Trophoblast cell (in vitro differentiated cells and primary cell): ENCODE data around the gene MAMDC2.
"Not testable (repeated sequence)": the region's sequence is repeated elsewhere in the genome, so short reads cannot be mapped to it uniquely, and the experiment has no call there.

Experiments
- DNase-seq, 2 donors: peaks; one replicate each; pipeline ENCODE4 v3.0.0-alpha.2; 2016
- H2AFZ ChIP-seq: 2 replicates; pipeline ENCODE4 v1.6.1; 2013; ENCODE audit warnings: low read length, moderate library complexity, mild to moderate bottlenecking; ENCODE audit not compliant: insufficient read depth, poor library complexity
- H2AK5ac ChIP-seq: 2 replicates; pipeline ENCODE4 v1.6.1; 2013; ENCODE audit warnings: mild to moderate bottlenecking, low read length
- H2BK120ac ChIP-seq: 2 replicates; pipeline ENCODE4 v1.6.1; 2013; ENCODE audit warnings: low read length, mild to moderate bottlenecking, moderate library complexity; ENCODE audit not compliant: insufficient read depth, poor library complexity
- H2BK12ac ChIP-seq: 2 replicates; pipeline ENCODE4 v1.6.1; 2013; ENCODE audit warnings: mild to moderate bottlenecking, low read length, moderate library complexity
- H2BK5ac ChIP-seq: 2 replicates; pipeline ENCODE4 v1.6.1; 2013; ENCODE audit warnings: low read length, low read depth, moderate library complexity, mild to moderate bottlenecking; ENCODE audit not compliant: poor library complexity
- H3K14ac ChIP-seq: 2 replicates; pipeline ENCODE4 v1.6.1; 2013; ENCODE audit warnings: mild to moderate bottlenecking, low read length
- H3K18ac ChIP-seq: 2 replicates; pipeline ENCODE4 v1.6.1; 2013; ENCODE audit warnings: mild to moderate bottlenecking, low read length
- H3K23ac ChIP-seq: 2 replicates; pipeline ENCODE4 v1.6.1; 2013; ENCODE audit warnings: low read length
- H3K27ac ChIP-seq: 2 replicates; pipeline ENCODE4 v1.5.1; 2013; ENCODE audit warnings: low read depth, mild to moderate bottlenecking, inconsistent platforms, low read length, moderate library complexity
- H3K27me3 ChIP-seq: 2 replicates; pipeline ENCODE4 v1.6.1; 2013; ENCODE audit warnings: inconsistent platforms, mild to moderate bottlenecking, low read length, moderate library complexity; ENCODE audit not compliant: insufficient read depth
- H3K36me3 ChIP-seq, 2 experiments: 1 replicate in 1 of 2; 2 replicates in 1 of 2; pipeline ENCODE4 v1.6.1; 2013; ENCODE audit warnings: low read length in 2 of 2, mild to moderate bottlenecking in 2 of 2, moderate library complexity in 1 of 2; ENCODE audit not compliant: insufficient read depth in 2 of 2, control insufficient read depth in 1 of 2
- H3K4ac ChIP-seq: 2 replicates; pipeline ENCODE4 v1.6.1; 2013; ENCODE audit warnings: low read depth, mild to moderate bottlenecking, low read length, moderate library complexity
- H3K4me1 ChIP-seq, 2 experiments: 1 replicate in 1 of 2; 2 replicates in 1 of 2; pipeline ENCODE4 v1.6.1; 2013; ENCODE audit warnings: low read length in 2 of 2, mild to moderate bottlenecking in 2 of 2, moderate library complexity in 1 of 2; ENCODE audit not compliant: insufficient read depth in 2 of 2, control insufficient read depth in 1 of 2
- H3K4me2 ChIP-seq: 2 replicates; pipeline ENCODE4 v1.6.1; 2013; ENCODE audit warnings: inconsistent platforms, mild to moderate bottlenecking, low read length, moderate library complexity
- H3K4me3 ChIP-seq: 2 replicates; pipeline ENCODE4 v1.5.1; 2013; ENCODE audit warnings: mild to moderate bottlenecking, low read depth, low read length, inconsistent platforms
- H3K79me1 ChIP-seq: one replicate; pipeline ENCODE4 v1.6.1; 2013; ENCODE audit warnings: low read length
- H3K79me2 ChIP-seq: 2 replicates; pipeline ENCODE4 v1.6.1; 2013; ENCODE audit warnings: low read length, mild to moderate bottlenecking; ENCODE audit not compliant: control insufficient read depth, insufficient read depth, poor library complexity
- H3K9ac ChIP-seq: 2 replicates; pipeline ENCODE4 v1.6.1; 2013; ENCODE audit warnings: mild to moderate bottlenecking, low read length
- H3K9me3 ChIP-seq: 2 replicates; pipeline ENCODE4 v1.6.1; 2013; ENCODE audit warnings: low read depth, mild to moderate bottlenecking, control low read depth, inconsistent platforms, low read length; ENCODE audit not compliant: insufficient read depth
- H4K12ac ChIP-seq: 2 replicates; pipeline ENCODE4 v1.6.1; 2013; ENCODE audit warnings: low read depth, mild to moderate bottlenecking, low read length, moderate library complexity
- H4K8ac ChIP-seq: 2 replicates; pipeline ENCODE4 v1.6.1; 2013; ENCODE audit warnings: low read depth, mild to moderate bottlenecking, low read length, moderate library complexity
- H4K91ac ChIP-seq: one replicate; pipeline ENCODE4 v1.6.1; 2013; ENCODE audit warnings: low read depth, mild to moderate bottlenecking, low read length, moderate library complexity
- WGBS: extraction: QIAGEN DNeasy Blood & Tissue Kit; methylation state at CpG from one replicate; pipeline ENCODE4 v1.1.7; 2013; ENCODE audit warnings: missing lambda C conversion rate; ENCODE audit not compliant: insufficient read length, insufficient coverage; ENCODE audit errors: extremely low coverage; 5-methylcytosine and 5-hydroxymethylcytosine counted together

MAMDC2 gene

GRCh38 chr9:70197216-70198044 lies 153.8 kb downstream of the MAMDC2 start:
- Histone ChIP-seq H3K36me3 (no peaks in the 10 kb centered on the region), H3K9ac (no peak overlapping the region), H3K27ac (no peak overlapping the region), H2AK5ac (no peak overlapping the region), H4K8ac (no peak overlapping the region), H3K4me1 (peaks cover 0 to 4% of the 10 kb centered on the region in 2 experiments), H2AFZ (no peak overlapping the region), H3K9me3 (no peaks in the 10 kb centered on the region), H3K4me3 (no peak overlapping the region), H4K12ac (no peak overlapping the region), H3K79me2 (no peaks in the 10 kb centered on the region), H2BK120ac (no peak overlapping the region), H4K91ac (no peak overlapping the region), H3K79me1 (no peaks in the 10 kb centered on the region), H3K23ac (no peak overlapping the region), H3K4me2 (no peak overlapping the region), H3K4ac (no peak overlapping the region), H3K18ac (no peak overlapping the region), H3K14ac (no peak overlapping the region), H2BK5ac (no peak overlapping the region), H2BK12ac (no peak overlapping the region), H3K27me3 (no peaks in the 10 kb centered on the region)
- no peak for DNase-seq
- no CpG with 5 or more reads among the region's 9 CpGs for WGBS

- H4K8ac ChIP-seq, H3K14ac ChIP-seq, H3K23ac ChIP-seq, H3K79me1 ChIP-seq, H2BK5ac ChIP-seq, H3K9me3 ChIP-seq, H3K4me3 ChIP-seq, H2BK12ac ChIP-seq, H3K79me2 ChIP-seq, H4K12ac ChIP-seq, H3K18ac ChIP-seq, H2AK5ac ChIP-seq, H3K27ac ChIP-seq, H3K36me3 ChIP-seq, H3K4me2 ChIP-seq, H3K9ac ChIP-seq, H3K4me1 ChIP-seq, H2AFZ ChIP-seq, DNase-seq, H2BK120ac ChIP-seq, H3K27me3 ChIP-seq, H3K4ac ChIP-seq: not testable (repeated sequence)
- H4K91ac ChIP-seq, result peak overlapping the region; percentile 8
- no CpG with 5 or more reads among the region's 16 CpGs for WGBS
Measured at GRCh38 chr9:70204743-70205142, 161.1 kb downstream of the MAMDC2 start.

GRCh38 chr9:70205366-70206020 lies 161.8 kb downstream of the MAMDC2 start:
- peak overlapping the region; percentile 58 for H3K27ac ChIP-seq
- no peak overlapping the region for H2AFZ ChIP-seq
- peaks cover 0 to 2% of the 10 kb centered on the region in 2 experiments for H3K4me1 ChIP-seq
- no CpG with 5 or more reads among the region's 3 CpGs for WGBS
- H4K91ac ChIP-seq, result no peak overlapping the region
- H3K23ac ChIP-seq, result no peak overlapping the region
- no peak overlapping the region for H4K8ac ChIP-seq
- no peak overlapping the region for H3K14ac ChIP-seq
- no peak overlapping the region for H2BK120ac ChIP-seq
- no peaks in the 10 kb centered on the region for H3K27me3 ChIP-seq
- H2BK12ac ChIP-seq, result no peak overlapping the region
- H3K79me1 ChIP-seq, result peaks cover 2% of the 10 kb centered on the region
- no peak overlapping the region for H3K4ac ChIP-seq
- H2BK5ac ChIP-seq, result no peak overlapping the region
- DNase-seq, result peak; percentile 46 to 72
- H3K9me3 ChIP-seq, result no peaks in the 10 kb centered on the region
- no peak overlapping the region for H3K9ac ChIP-seq
- no peak overlapping the region for H3K18ac ChIP-seq
- no peak overlapping the region for H3K4me3 ChIP-seq
- H3K4me2 ChIP-seq, result peak overlapping the region; percentile 5
- no peak overlapping the region for H2AK5ac ChIP-seq
- H3K36me3 ChIP-seq, result no peaks in the 10 kb centered on the region
- no peaks in the 10 kb centered on the region for H3K79me2 ChIP-seq
- H4K12ac ChIP-seq, result no peak overlapping the region

- H2BK12ac ChIP-seq, result no peak overlapping the region
- H4K12ac ChIP-seq, result no peak overlapping the region
- H3K9me3 ChIP-seq, result peaks cover 5% of the 10 kb centered on the region
- no peak overlapping the region for H3K4me3 ChIP-seq
- H3K4me1 ChIP-seq, result peaks cover 1 to 2% of the 10 kb centered on the region in 2 experiments
- H4K91ac ChIP-seq, result no peak overlapping the region
- no peak overlapping the region for H3K14ac ChIP-seq
- H2BK120ac ChIP-seq, result no peak overlapping the region
- H3K23ac ChIP-seq, result no peak overlapping the region
- H4K8ac ChIP-seq, result no peak overlapping the region
- H3K4ac ChIP-seq, result no peak overlapping the region
- H2BK5ac ChIP-seq, result no peak overlapping the region
- WGBS, result no CpG with 5 or more reads among the region's 16 CpGs
- no peak overlapping the region for H2AK5ac ChIP-seq
- no peak overlapping the region for H3K18ac ChIP-seq
- no peak overlapping the region for H3K9ac ChIP-seq
- H3K79me1 ChIP-seq, result no peaks in the 10 kb centered on the region
- no peak overlapping the region for H3K27ac ChIP-seq
- no peak overlapping the region for H3K4me2 ChIP-seq
- DNase-seq, result no peak
- H3K27me3 ChIP-seq, result no peaks in the 10 kb centered on the region
- H2AFZ ChIP-seq, result no peak overlapping the region
- no peaks in the 10 kb centered on the region for H3K79me2 ChIP-seq
- H3K36me3 ChIP-seq, result peaks cover 4 to 6% of the 10 kb centered on the region in 2 experiments
Measured at GRCh38 chr9:70217029-70217428, 173.4 kb downstream of the MAMDC2 start.
